Raji (cell line): ENCODE results near the gene NUP205.

Experiments used
- POLR2A ChIP-seq: IDR thresholded peaks from 2 replicates; pipeline ENCODE4 v1.6.1; 2011; ENCODE audit warnings: low read depth, low read length, control low read depth; ENCODE audit not compliant: insufficient read depth

Gene NUP205

GRCh38 chr7:135664046-135664589, 106.4 kb downstream of the NUP205 start:
- no peak for TF ChIP-seq POLR2A

- TF ChIP-seq POLR2A = no peak
These were observed 107.3 kb downstream of the NUP205 start for GRCh38 chr7:135665042-135665441.

- no peak for TF ChIP-seq POLR2A
These were observed 108.4 kb downstream of the NUP205 start for GRCh38 chr7:135666156-135666555.

GRCh38 chr7:135666846-135667245, 109.1 kb downstream of the NUP205 start:
- TF ChIP-seq POLR2A = no peak

GRCh38 chr7:135669774-135670173, 112.1 kb downstream of the NUP205 start:
- TF ChIP-seq POLR2A = no peak

- TF ChIP-seq POLR2A = no peak
These were observed 112.5 kb downstream of the NUP205 start for GRCh38 chr7:135670179-135670578.

- TF ChIP-seq POLR2A = no peak
These were observed 115.0 kb downstream of the NUP205 start for GRCh38 chr7:135672560-135673359.

- no peak for TF ChIP-seq POLR2A
These were observed 115.6 kb downstream of the NUP205 start for GRCh38 chr7:135673360-135673706.

GRCh38 chr7:135678612-135679575, 121.2 kb downstream of the NUP205 start:
- no peak for TF ChIP-seq POLR2A

- no peak for TF ChIP-seq POLR2A
These were observed 124.0 kb downstream of the NUP205 start for GRCh38 chr7:135681762-135682161.

- TF ChIP-seq POLR2A = no peak
These were observed 124.5 kb downstream of the NUP205 start for GRCh38 chr7:135682191-135682590.

- TF ChIP-seq POLR2A = no peak
These were observed 125.9 kb downstream of the NUP205 start for GRCh38 chr7:135683609-135684008.

- TF ChIP-seq POLR2A = no peak
These were observed 126.4 kb downstream of the NUP205 start for GRCh38 chr7:135684136-135684535.

GRCh38 chr7:135684699-135685098, 127.0 kb downstream of the NUP205 start:
- TF ChIP-seq POLR2A = no peak

- no peak for TF ChIP-seq POLR2A
These were observed 127.8 kb downstream of the NUP205 start for GRCh38 chr7:135685306-135686084.

GRCh38 chr7:135687466-135687865, 129.7 kb downstream of the NUP205 start:
- no peak for TF ChIP-seq POLR2A

- TF ChIP-seq POLR2A = no peak
These were observed 132.8 kb downstream of the NUP205 start for GRCh38 chr7:135690566-135690965.
